Measurements from ENCODE around the gene TIAM2. TPM values are rescaled to one million over a fixed set of nuclear protein-coding genes. Genes with fewer than 3 reads are reported as not detected.

Gene TIAM2
- total RNA-seq, 1 donor from 2014 or later, result 5.9 TPM

GRCh38 chr6:155103816-155104366 is 108.8 kb downstream of the TIAM2 start:
- intact Hi-C loops (cut with DNase I), result no loop called here
- Histone ChIP-seq H3K4me3 (no peak overlapping the region), H3K27me3 (ENCODE audit: low read depth) (no peaks in the 10 kb centered on the region), H3K36me3 (no peaks in the 10 kb centered on the region), H3K9me3 (no peaks in the 10 kb centered on the region), H3K27ac (no peak overlapping the region), H3K4me1 (no peaks in the 10 kb centered on the region)
- ATAC-seq (no peak), DNase-seq (no peak)
- no peak for TF ChIP-seq CTCF (IDR thresholded peaks at IDR 0.05)

- ATAC-seq, result no peak
- intact Hi-C loops (cut with DNase I), result no loop called here
- H3K4me1 ChIP-seq, result no peaks in the 10 kb centered on the region
- no peak overlapping the region for H3K4me3 ChIP-seq
- H3K9me3 ChIP-seq, result no peaks in the 10 kb centered on the region
- no peak overlapping the region for H3K27ac ChIP-seq
- H3K36me3 ChIP-seq, result no peaks in the 10 kb centered on the region
- no peak for TF ChIP-seq CTCF (IDR thresholded peaks at IDR 0.05)
- H3K27me3 ChIP-seq (ENCODE audit: low read depth), result no peaks in the 10 kb centered on the region
- no peak for DNase-seq
Measured at GRCh38 chr6:155106456-155107115, 111.5 kb downstream of the TIAM2 start.

- Histone ChIP-seq H3K36me3 (no peaks in the 10 kb centered on the region), H3K27ac (no peak overlapping the region), H3K4me3 (no peak overlapping the region), H3K9me3 (no peaks in the 10 kb centered on the region), H3K4me1 (no peaks in the 10 kb centered on the region), H3K27me3 (ENCODE audit: low read depth) (no peaks in the 10 kb centered on the region)
- intact Hi-C loops (cut with DNase I), result no loop called here
- DNase-seq, result no peak
- ATAC-seq, result no peak
- TF ChIP-seq CTCF (IDR thresholded peaks at IDR 0.05), result no peak
Measured at GRCh38 chr6:155107432-155108069, 112.4 kb downstream of the TIAM2 start.

GRCh38 chr6:155108070-155108820 is 113.1 kb downstream of the TIAM2 start:
- ATAC-seq, result no peak
- intact Hi-C loops (cut with DNase I), result no loop called here

More at GRCh38 chr6:155108070-155108820, 113.1 kb downstream of the TIAM2 start:
- Histone ChIP-seq H3K36me3 (no peaks in the 10 kb centered on the region), H3K4me3 (no peak overlapping the region), H3K27ac (no peak overlapping the region), H3K4me1 (no peaks in the 10 kb centered on the region), H3K9me3 (no peaks in the 10 kb centered on the region), H3K27me3 (ENCODE audit: low read depth) (no peaks in the 10 kb centered on the region)
- no peak for DNase-seq
- TF ChIP-seq CTCF (IDR thresholded peaks at IDR 0.05), result no peak

Measured in lower lobe of right lung (tissue), 2 donors.